Measurements from ENCODE around the gene ANTXR2.

ANTXR2 gene

GRCh38 chr4:79913581-79913980 lies 159.4 kb downstream of the ANTXR2 start:
- Mint-ChIP-seq H3K27ac (no peak overlapping the region), H3K36me3 (ENCODE audit: low read depth) (peaks cover 17% of the 10 kb centered on the region), H3K4me1 (peaks cover 7% of the 10 kb centered on the region), H3K27me3 (ENCODE audit: low read depth, poor library complexity) (no peaks in the 10 kb centered on the region), H3K9me3 (peaks cover 12% of the 10 kb centered on the region), H3K4me3 (no peak overlapping the region)
- no peak for DNase-seq
- no peak for TF ChIP-seq CTCF (IDR thresholded peaks at IDR 0.05)

- Mint-ChIP-seq H3K4me3 (no peak overlapping the region), H3K27me3 (ENCODE audit: low read depth, poor library complexity) (no peaks in the 10 kb centered on the region), H3K27ac (no peak overlapping the region), H3K9me3 (no peaks in the 10 kb centered on the region), H3K4me1 (no peaks in the 10 kb centered on the region), H3K36me3 (ENCODE audit: low read depth) (peaks cover 24% of the 10 kb centered on the region)
- no peak for TF ChIP-seq CTCF (IDR thresholded peaks at IDR 0.05)
- no peak for DNase-seq
These were observed 166.0 kb downstream of the ANTXR2 start for GRCh38 chr4:79907001-79907400.

GRCh38 chr4:79906303-79906702 lies 166.7 kb downstream of the ANTXR2 start:
- no peak for TF ChIP-seq CTCF (IDR thresholded peaks at IDR 0.05)
- H3K27ac Mint-ChIP-seq, result no peak overlapping the region
- DNase-seq, result no peak
- H3K36me3 Mint-ChIP-seq (ENCODE audit: low read depth), result peaks cover 25% of the 10 kb centered on the region
- no peaks in the 10 kb centered on the region for H3K9me3 Mint-ChIP-seq
- H3K4me3 Mint-ChIP-seq, result no peak overlapping the region
- H3K4me1 Mint-ChIP-seq, result no peaks in the 10 kb centered on the region
- no peaks in the 10 kb centered on the region for H3K27me3 Mint-ChIP-seq (ENCODE audit: low read depth, poor library complexity)

- Mint-ChIP-seq H3K36me3 (ENCODE audit: low read depth) (peaks cover 29% of the 10 kb centered on the region), H3K27ac (no peak overlapping the region), H3K27me3 (ENCODE audit: low read depth, poor library complexity) (no peaks in the 10 kb centered on the region), H3K4me1 (no peaks in the 10 kb centered on the region), H3K9me3 (peaks cover under 1% of the 10 kb centered on the region), H3K4me3 (no peak overlapping the region)
- DNase-seq, result no peak
- TF ChIP-seq CTCF (IDR thresholded peaks at IDR 0.05), result no peak
These were observed 167.8 kb downstream of the ANTXR2 start for GRCh38 chr4:79905212-79905611.

- no peak for TF ChIP-seq CTCF (IDR thresholded peaks at IDR 0.05)
- no peak overlapping the region for H3K27ac Mint-ChIP-seq
- peaks cover 38% of the 10 kb centered on the region for H3K36me3 Mint-ChIP-seq (ENCODE audit: low read depth)
- no peaks in the 10 kb centered on the region for H3K4me1 Mint-ChIP-seq
- H3K4me3 Mint-ChIP-seq, result no peak overlapping the region
- H3K9me3 Mint-ChIP-seq, result peaks cover 9% of the 10 kb centered on the region
- no peaks in the 10 kb centered on the region for H3K27me3 Mint-ChIP-seq (ENCODE audit: low read depth, poor library complexity)
- no peak for DNase-seq
These were observed 168.7 kb downstream of the ANTXR2 start for GRCh38 chr4:79904331-79904730.

- Mint-ChIP-seq H3K27ac (no peak overlapping the region), H3K4me3 (no peak overlapping the region), H3K9me3 (peaks cover 9% of the 10 kb centered on the region), H3K4me1 (peaks cover 15% of the 10 kb centered on the region), H3K27me3 (ENCODE audit: low read depth, poor library complexity) (no peaks in the 10 kb centered on the region), H3K36me3 (ENCODE audit: low read depth) (peaks cover 16% of the 10 kb centered on the region)
- DNase-seq, result no peak
- TF ChIP-seq CTCF (IDR thresholded peaks at IDR 0.05), result no peak
These were observed 172.8 kb downstream of the ANTXR2 start for GRCh38 chr4:79900182-79900581.

Measured in nephron progenitor cell (in vitro differentiated cells).